ENCODE measurements around the gene E2F4. TPM values are rescaled to one million over a fixed set of nuclear protein-coding genes. Genes with fewer than 3 reads are reported as not detected.

E2F4 gene
- polyA plus RNA-seq (2013, experiment 1 of 4) = 76.6 TPM
- 70.5 TPM for polyA plus RNA-seq (2013, experiment 2 of 4)
- polyA plus RNA-seq (2013, experiment 3 of 4) = 67.0 TPM
- polyA plus RNA-seq (2013, experiment 4 of 4) = 72.3 TPM

- no peaks in the 10 kb centered on the region for H3K9me3 ChIP-seq (ENCODE audit: control insufficient read depth, low read length)
- peak within 1 kb of the TSS; percentile 100 for H3K4me3 ChIP-seq (ENCODE audit: insufficient read depth, low read depth, low read length)
- WGBS, 2 experiments = 1% methylated on average over 54 of the region's 54 CpGs
- no peaks in the 10 kb centered on the region for H3K27me3 ChIP-seq (ENCODE audit: control insufficient read depth, insufficient read depth, low read length, poor library complexity, severe bottlenecking)
- peaks cover 32% of the 10 kb centered on the region for H3K36me3 ChIP-seq (ENCODE audit: control insufficient read depth, insufficient read depth, low read length)
- H3K4me1 ChIP-seq (ENCODE audit: control insufficient read depth, insufficient read depth, low read length) = peaks cover 9% of the 10 kb centered on the region
- no peak within 1 kb of the TSS for H3K27ac ChIP-seq (ENCODE audit: insufficient read depth, low read depth, low read length, poor library complexity, severe bottlenecking)
Observed at GRCh38 chr16:67191995-67192681, at the start of gene E2F4. E2F4 (plus strand) TSS chr16:67192155; CDS start chr16:67192228, 73 bp downstream.

GRCh38 chr16:67142342-67142741 lies 49.6 kb upstream of the E2F4 start:
- Histone ChIP-seq H3K4me3 (ENCODE audit: insufficient read depth, low read depth, low read length) (no peak overlapping the region), H3K27me3 (ENCODE audit: control insufficient read depth, insufficient read depth, low read length, poor library complexity, severe bottlenecking) (no peaks in the 10 kb centered on the region), H3K36me3 (ENCODE audit: control insufficient read depth, insufficient read depth, low read length) (peaks cover 56% of the 10 kb centered on the region), H3K4me1 (ENCODE audit: control insufficient read depth, insufficient read depth, low read length) (no peaks in the 10 kb centered on the region), H3K9me3 (ENCODE audit: control insufficient read depth, low read length) (no peaks in the 10 kb centered on the region), H3K27ac (ENCODE audit: insufficient read depth, low read depth, low read length, poor library complexity, severe bottlenecking) (no peak overlapping the region)
- 94 to 95% methylated on average over 9 of the region's 9 CpGs for WGBS, 2 experiments

- no peak overlapping the region for H3K27ac ChIP-seq (ENCODE audit: insufficient read depth, low read depth, low read length, poor library complexity, severe bottlenecking)
- H3K4me1 ChIP-seq (ENCODE audit: control insufficient read depth, insufficient read depth, low read length) = no peaks in the 10 kb centered on the region
- no peaks in the 10 kb centered on the region for H3K9me3 ChIP-seq (ENCODE audit: control insufficient read depth, low read length)
- no peak overlapping the region for H3K4me3 ChIP-seq (ENCODE audit: insufficient read depth, low read depth, low read length)
- peaks cover 9% of the 10 kb centered on the region for H3K27me3 ChIP-seq (ENCODE audit: control insufficient read depth, insufficient read depth, low read length, poor library complexity, severe bottlenecking)
- peaks cover 68% of the 10 kb centered on the region for H3K36me3 ChIP-seq (ENCODE audit: control insufficient read depth, insufficient read depth, low read length)
- WGBS, 2 experiments = 95 to 97% methylated on average over 2 of the region's 2 CpGs
Observed at GRCh38 chr16:67144943-67145342, 47.0 kb upstream of the E2F4 start.

GRCh38 chr16:67145746-67146145 lies 46.2 kb upstream of the E2F4 start:
- H3K27ac ChIP-seq (ENCODE audit: insufficient read depth, low read depth, low read length, poor library complexity, severe bottlenecking) = no peak overlapping the region
- H3K4me3 ChIP-seq (ENCODE audit: insufficient read depth, low read depth, low read length) = no peak overlapping the region
- peaks cover 17% of the 10 kb centered on the region for H3K27me3 ChIP-seq (ENCODE audit: control insufficient read depth, insufficient read depth, low read length, poor library complexity, severe bottlenecking)
- no peaks in the 10 kb centered on the region for H3K9me3 ChIP-seq (ENCODE audit: control insufficient read depth, low read length)
- H3K4me1 ChIP-seq (ENCODE audit: control insufficient read depth, insufficient read depth, low read length) = no peaks in the 10 kb centered on the region
- 83 to 98% methylated on average over 2 of the region's 2 CpGs for WGBS, 2 experiments
- H3K36me3 ChIP-seq (ENCODE audit: control insufficient read depth, insufficient read depth, low read length) = peaks cover 60% of the 10 kb centered on the region

- Histone ChIP-seq H3K36me3 (ENCODE audit: control insufficient read depth, insufficient read depth, low read length) (peaks cover 50% of the 10 kb centered on the region), H3K4me3 (ENCODE audit: insufficient read depth, low read depth, low read length) (no peak overlapping the region), H3K27ac (ENCODE audit: insufficient read depth, low read depth, low read length, poor library complexity, severe bottlenecking) (no peak overlapping the region), H3K4me1 (ENCODE audit: control insufficient read depth, insufficient read depth, low read length) (no peaks in the 10 kb centered on the region), H3K9me3 (ENCODE audit: control insufficient read depth, low read length) (no peaks in the 10 kb centered on the region), H3K27me3 (ENCODE audit: control insufficient read depth, insufficient read depth, low read length, poor library complexity, severe bottlenecking) (peaks cover 27% of the 10 kb centered on the region)
- 91 to 92% methylated on average over 7 of the region's 7 CpGs for WGBS, 2 experiments
Observed at GRCh38 chr16:67146523-67147357, 45.2 kb upstream of the E2F4 start.

- no peak overlapping the region for H3K27ac ChIP-seq (ENCODE audit: insufficient read depth, low read depth, low read length, poor library complexity, severe bottlenecking)
- H3K27me3 ChIP-seq (ENCODE audit: control insufficient read depth, insufficient read depth, low read length, poor library complexity, severe bottlenecking) = peaks cover 35% of the 10 kb centered on the region
- H3K36me3 ChIP-seq (ENCODE audit: control insufficient read depth, insufficient read depth, low read length) = peaks cover 44% of the 10 kb centered on the region
- no peaks in the 10 kb centered on the region for H3K9me3 ChIP-seq (ENCODE audit: control insufficient read depth, low read length)
- H3K4me3 ChIP-seq (ENCODE audit: insufficient read depth, low read depth, low read length) = no peak overlapping the region
- WGBS, 2 experiments = 96 to 98% methylated on average over 4 of the region's 4 CpGs
- H3K4me1 ChIP-seq (ENCODE audit: control insufficient read depth, insufficient read depth, low read length) = no peaks in the 10 kb centered on the region
Observed at GRCh38 chr16:67147437-67148140, 44.4 kb upstream of the E2F4 start.

GRCh38 chr16:67148221-67148620 lies 43.7 kb upstream of the E2F4 start:
- Histone ChIP-seq H3K27me3 (ENCODE audit: control insufficient read depth, insufficient read depth, low read length, poor library complexity, severe bottlenecking) (peaks cover 42% of the 10 kb centered on the region), H3K36me3 (ENCODE audit: control insufficient read depth, insufficient read depth, low read length) (peaks cover 39% of the 10 kb centered on the region)
- WGBS, 2 experiments = 92 to 97% methylated on average over 2 of the region's 2 CpGs

GRCh38 chr16:67148656-67149275 lies 43.2 kb upstream of the E2F4 start:
- Histone ChIP-seq H3K4me3 (ENCODE audit: insufficient read depth, low read depth, low read length) (no peak overlapping the region), H3K36me3 (ENCODE audit: control insufficient read depth, insufficient read depth, low read length) (peaks cover 34% of the 10 kb centered on the region), H3K27ac (ENCODE audit: insufficient read depth, low read depth, low read length, poor library complexity, severe bottlenecking) (no peak overlapping the region), H3K27me3 (ENCODE audit: control insufficient read depth, insufficient read depth, low read length, poor library complexity, severe bottlenecking) (peaks cover 47% of the 10 kb centered on the region), H3K9me3 (ENCODE audit: control insufficient read depth, low read length) (no peaks in the 10 kb centered on the region), H3K4me1 (ENCODE audit: control insufficient read depth, insufficient read depth, low read length) (no peaks in the 10 kb centered on the region)
- WGBS, 2 experiments = 95% methylated on average over 11 of the region's 11 CpGs

More at GRCh38 chr16:67148221-67148620, 43.7 kb upstream of the E2F4 start:
- no peak overlapping the region for H3K4me3 ChIP-seq (ENCODE audit: insufficient read depth, low read depth, low read length)
- no peaks in the 10 kb centered on the region for H3K9me3 ChIP-seq (ENCODE audit: control insufficient read depth, low read length)
- H3K27ac ChIP-seq (ENCODE audit: insufficient read depth, low read depth, low read length, poor library complexity, severe bottlenecking) = no peak overlapping the region
- H3K4me1 ChIP-seq (ENCODE audit: control insufficient read depth, insufficient read depth, low read length) = no peaks in the 10 kb centered on the region

GRCh38 chr16:67149276-67150046 lies 42.5 kb upstream of the E2F4 start:
- Histone ChIP-seq H3K27ac (ENCODE audit: insufficient read depth, low read depth, low read length, poor library complexity, severe bottlenecking) (no peak overlapping the region), H3K9me3 (ENCODE audit: control insufficient read depth, low read length) (no peaks in the 10 kb centered on the region), H3K36me3 (ENCODE audit: control insufficient read depth, insufficient read depth, low read length) (peaks cover 28% of the 10 kb centered on the region), H3K4me1 (ENCODE audit: control insufficient read depth, insufficient read depth, low read length) (no peaks in the 10 kb centered on the region), H3K27me3 (ENCODE audit: control insufficient read depth, insufficient read depth, low read length, poor library complexity, severe bottlenecking) (peaks cover 54% of the 10 kb centered on the region), H3K4me3 (ENCODE audit: insufficient read depth, low read depth, low read length) (no peak overlapping the region)
- 75 to 77% methylated on average over 77 of the region's 77 CpGs for WGBS, 2 experiments

Measured in ectodermal cell (in vitro differentiated cells).